C4-2B (cell line): ENCODE measurements around the gene LRRC2.

ENCODE experiments used
- H3K27ac ChIP-seq: fragments of 450-650 bp; 2 replicates; pipeline ENCODE4 v1.5.1; 2017
- ZFX ChIP-seq: fragments of 450-650 bp; IDR thresholded peaks from 2 replicates; pipeline ENCODE4 v1.6.1; 2017
- TF ChIP-seq, protein P1 (sequence below): fragments of 450-650 bp; conservative IDR thresholded peaks from 2 replicates; pipeline ENCODE4 v1.5.1; 2017; ENCODE audit warnings: mild to moderate bottlenecking

LRRC2 gene

DNA sequence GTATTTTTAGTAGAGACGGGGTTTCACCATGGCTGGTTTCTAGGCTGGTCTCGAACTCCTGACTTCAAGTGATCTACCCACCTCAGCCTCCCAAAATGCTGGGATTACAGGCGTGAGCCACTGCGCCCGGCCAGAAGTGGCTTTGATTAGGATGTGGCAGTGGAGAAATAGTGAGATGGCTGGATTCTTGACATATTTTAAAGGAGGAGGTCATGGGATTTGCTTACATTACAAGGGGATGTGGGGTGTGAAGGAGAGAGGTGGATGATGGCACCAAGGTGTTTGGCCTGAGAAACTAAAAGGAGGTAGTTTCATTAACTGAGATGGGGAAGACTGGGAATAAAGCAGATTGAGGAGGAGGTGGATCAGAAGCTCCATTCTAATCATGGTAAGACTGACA lies 86.4 kb downstream of the LRRC2 start:
- TF ChIP-seq, protein P1, sequence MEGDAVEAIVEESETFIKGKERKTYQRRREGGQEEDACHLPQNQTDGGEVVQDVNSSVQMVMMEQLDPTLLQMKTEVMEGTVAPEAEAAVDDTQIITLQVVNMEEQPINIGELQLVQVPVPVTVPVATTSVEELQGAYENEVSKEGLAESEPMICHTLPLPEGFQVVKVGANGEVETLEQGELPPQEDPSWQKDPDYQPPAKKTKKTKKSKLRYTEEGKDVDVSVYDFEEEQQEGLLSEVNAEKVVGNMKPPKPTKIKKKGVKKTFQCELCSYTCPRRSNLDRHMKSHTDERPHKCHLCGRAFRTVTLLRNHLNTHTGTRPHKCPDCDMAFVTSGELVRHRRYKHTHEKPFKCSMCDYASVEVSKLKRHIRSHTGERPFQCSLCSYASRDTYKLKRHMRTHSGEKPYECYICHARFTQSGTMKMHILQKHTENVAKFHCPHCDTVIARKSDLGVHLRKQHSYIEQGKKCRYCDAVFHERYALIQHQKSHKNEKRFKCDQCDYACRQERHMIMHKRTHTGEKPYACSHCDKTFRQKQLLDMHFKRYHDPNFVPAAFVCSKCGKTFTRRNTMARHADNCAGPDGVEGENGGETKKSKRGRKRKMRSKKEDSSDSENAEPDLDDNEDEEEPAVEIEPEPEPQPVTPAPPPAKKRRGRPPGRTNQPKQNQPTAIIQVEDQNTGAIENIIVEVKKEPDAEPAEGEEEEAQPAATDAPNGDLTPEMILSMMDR = no peak
- TF ChIP-seq ZFX = no peak
- no peak overlapping the region for H3K27ac ChIP-seq

GRCh38 chr3:46479021-46479420 lies 87.1 kb downstream of the LRRC2 start:
- TF ChIP-seq, protein P1 = no peak
- TF ChIP-seq ZFX = no peak
- H3K27ac ChIP-seq = no peak overlapping the region

DNA sequence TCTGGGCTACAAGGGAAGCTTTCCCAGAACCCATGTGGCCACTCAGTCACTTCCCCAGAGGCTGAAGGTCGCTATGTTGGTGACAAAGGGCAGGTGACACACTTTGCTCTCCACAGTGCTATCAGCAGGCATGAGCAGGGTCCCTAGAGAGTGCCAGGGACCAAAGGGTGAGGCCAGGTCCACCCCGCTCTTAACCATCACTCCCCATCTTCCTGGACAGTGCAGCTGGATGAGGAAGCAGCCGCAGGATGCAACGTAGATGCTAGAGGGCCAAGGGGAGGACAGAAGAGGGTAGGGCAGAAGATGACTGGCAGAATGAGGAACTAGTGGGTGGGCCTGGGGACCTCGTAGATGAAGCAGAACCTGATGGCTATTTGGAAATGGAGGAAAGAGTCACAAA lies 87.8 kb downstream of the LRRC2 start:
- no peak overlapping the region for H3K27ac ChIP-seq
- no peak for TF ChIP-seq ZFX
- TF ChIP-seq, protein P1 = no peak

- H3K27ac ChIP-seq = no peak overlapping the region
- no peak for TF ChIP-seq ZFX
- TF ChIP-seq, protein P1 = no peak
These were observed 88.3 kb downstream of the LRRC2 start for GRCh38 chr3:46477756-46478155.

GRCh38 chr3:46477145-46477544 lies 89.0 kb downstream of the LRRC2 start:
- no peak overlapping the region for H3K27ac ChIP-seq
- TF ChIP-seq, protein P1 = no peak
- TF ChIP-seq ZFX = no peak

DNA sequence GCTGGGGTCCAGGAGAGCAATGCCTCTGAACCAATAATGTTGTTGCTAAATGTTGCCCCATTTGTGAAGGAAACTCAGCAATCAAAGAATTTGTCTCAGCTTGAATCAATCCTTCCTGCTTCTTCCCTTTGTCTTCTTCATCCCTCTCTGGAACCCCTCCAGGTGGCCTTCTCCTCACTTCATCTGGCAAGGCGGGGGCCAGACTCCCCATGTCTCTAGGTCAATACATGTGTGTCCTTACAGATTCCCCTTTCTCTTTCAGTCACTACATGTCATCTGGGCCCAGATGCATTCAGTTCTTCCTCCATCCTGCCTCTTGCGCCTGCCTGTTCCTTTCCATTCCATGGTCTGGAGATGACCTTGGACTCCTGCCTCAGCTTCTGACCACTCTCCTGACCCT lies 93.4 kb downstream of the LRRC2 start:
- TF ChIP-seq ZFX = no peak
- no peak overlapping the region for H3K27ac ChIP-seq

- no peak for TF ChIP-seq ZFX
- TF ChIP-seq, protein P1 = no peak
- H3K27ac ChIP-seq = no peak overlapping the region
These were observed 94.7 kb downstream of the LRRC2 start for GRCh38 chr3:46471371-46471914.

DNA sequence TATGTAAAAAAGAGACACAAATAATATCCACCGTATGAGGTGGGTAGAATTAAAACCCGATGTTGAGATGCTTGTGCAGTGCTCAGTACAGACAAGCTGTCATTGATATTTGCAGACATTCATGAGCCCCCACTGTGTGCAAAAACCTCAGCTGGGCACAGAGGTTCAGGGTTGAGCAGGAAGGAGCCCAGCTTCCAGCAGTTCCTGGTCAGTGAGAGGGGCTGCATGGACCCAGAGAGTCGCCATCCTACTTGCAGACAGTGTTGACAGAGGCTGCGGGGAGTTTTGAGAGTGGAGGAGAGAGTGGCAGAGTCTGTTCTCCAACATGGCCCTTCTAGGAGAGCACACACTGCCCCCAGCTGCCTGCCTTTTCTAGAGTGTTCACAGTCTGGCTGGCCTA lies 95.3 kb downstream of the LRRC2 start:
- TF ChIP-seq, protein P1 = no peak
- no peak for TF ChIP-seq ZFX
- H3K27ac ChIP-seq = no peak overlapping the region
